Right lobe of liver (tissue), 4 donors: ENCODE measurements around the gene HOXC11.

Experiments
- POLR2A ChIP-seq: fragments of 450-650 bp; IDR thresholded peaks from one replicate; pipeline ENCODE4 v1.6.1; 2017; ENCODE audit warnings: antibody characterized with exemption, mild to moderate bottlenecking
- TF ChIP-seq, protein P1 (sequence below), 4 donors: fragments of 200-600 bp in 3 of 4; fragments of 450-650 bp in 1 of 4; IDR thresholded peaks; one replicate each; pipeline versions ENCODE4 v1.5.1 to v1.8.0; 2016 to 2022; ENCODE audit warnings: antibody characterized with exemption in 4 of 4, mild to moderate bottlenecking in 2 of 4
- donor health status: DM: no; HTN: no; CAD: no.
- donor health status: DM: no; HTN: no; CAD: no.
- donor health status: DM: no; HTN: yes; CAD: no.

DNA sequence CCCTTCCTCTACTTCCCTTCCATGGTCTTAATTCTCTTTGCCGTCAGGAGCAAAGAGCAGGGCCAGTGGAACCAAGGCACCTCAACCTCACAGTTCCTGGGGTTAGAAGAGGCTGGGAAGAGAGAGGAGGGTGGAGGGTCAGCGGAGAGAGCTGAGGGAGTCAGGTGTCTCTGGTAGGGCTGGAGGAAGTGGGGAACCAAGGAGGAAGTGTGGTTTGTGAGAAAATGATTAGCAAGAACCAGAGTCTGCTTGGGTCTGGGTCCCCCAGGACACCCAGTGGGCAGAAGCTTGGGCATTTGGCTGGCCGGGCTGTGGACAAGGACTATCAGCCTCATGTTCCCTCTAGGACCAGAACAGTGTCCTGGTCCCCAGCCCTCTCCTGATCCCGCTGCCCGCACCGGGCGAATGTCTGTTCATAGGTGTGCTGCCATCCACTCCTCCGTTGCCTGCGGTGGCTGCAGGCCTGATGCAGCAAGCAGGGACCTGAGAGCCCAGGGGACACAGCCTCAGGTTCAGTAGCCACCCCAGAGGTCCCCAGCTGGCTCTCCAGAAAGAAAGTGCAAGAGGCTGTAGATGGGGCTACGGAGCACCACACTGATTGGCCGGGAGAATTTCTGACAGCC, 15.9 kb upstream of the HOXC11 start:
- TF ChIP-seq, protein P1, sequence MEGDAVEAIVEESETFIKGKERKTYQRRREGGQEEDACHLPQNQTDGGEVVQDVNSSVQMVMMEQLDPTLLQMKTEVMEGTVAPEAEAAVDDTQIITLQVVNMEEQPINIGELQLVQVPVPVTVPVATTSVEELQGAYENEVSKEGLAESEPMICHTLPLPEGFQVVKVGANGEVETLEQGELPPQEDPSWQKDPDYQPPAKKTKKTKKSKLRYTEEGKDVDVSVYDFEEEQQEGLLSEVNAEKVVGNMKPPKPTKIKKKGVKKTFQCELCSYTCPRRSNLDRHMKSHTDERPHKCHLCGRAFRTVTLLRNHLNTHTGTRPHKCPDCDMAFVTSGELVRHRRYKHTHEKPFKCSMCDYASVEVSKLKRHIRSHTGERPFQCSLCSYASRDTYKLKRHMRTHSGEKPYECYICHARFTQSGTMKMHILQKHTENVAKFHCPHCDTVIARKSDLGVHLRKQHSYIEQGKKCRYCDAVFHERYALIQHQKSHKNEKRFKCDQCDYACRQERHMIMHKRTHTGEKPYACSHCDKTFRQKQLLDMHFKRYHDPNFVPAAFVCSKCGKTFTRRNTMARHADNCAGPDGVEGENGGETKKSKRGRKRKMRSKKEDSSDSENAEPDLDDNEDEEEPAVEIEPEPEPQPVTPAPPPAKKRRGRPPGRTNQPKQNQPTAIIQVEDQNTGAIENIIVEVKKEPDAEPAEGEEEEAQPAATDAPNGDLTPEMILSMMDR (IDR thresholded peaks at IDR 0.05): no peak
- no peak for TF ChIP-seq POLR2A
